HEK293 (cell line): ENCODE results near the gene HADHB.

Experiments used
- CTCF ChIA-PET: fragments of 350-600 bp; formaldehyde crosslinking; extraction: SDS; loops from one replicate; lab custom pipeline; 2021; ENCODE audit warnings: antibody characterized with exemption; lab: Yijun Ruan, JAX
- POLR2A ChIA-PET: fragments of 300-600 bp; formaldehyde crosslinking; extraction: SDS; loops from one replicate; lab custom pipeline; 2020; ENCODE audit warnings: antibody characterized with exemption, inconsistent platforms; lab: Yijun Ruan, JAX
- H3K27ac ChIP-seq: fragments of 200-500 bp; sonication (Bioruptor generic); 2 replicates; pipeline ENCODE4 v1.5.1; 2014; ENCODE audit warnings: low read depth, low read length, control low read depth, inconsistent platforms; ENCODE audit errors: extremely low read depth
- H3K36me3 ChIP-seq, 2 experiments: fragments of 200-500 bp in 1 of 2; sonication (Bioruptor generic) in 1 of 2; 1 replicate in 1 of 2; 2 replicates in 1 of 2; pipeline ENCODE4 v1.5.1; 2014 to 2017; ENCODE audit warnings: inconsistent platforms in 2 of 2, low read length in 2 of 2; ENCODE audit not compliant: control insufficient read depth in 2 of 2, insufficient read depth in 1 of 2
- H3K4me1 ChIP-seq: fragments of 200-500 bp; sonication (Bioruptor generic); 2 replicates; pipeline ENCODE4 v1.5.1; 2014; ENCODE audit warnings: mild to moderate bottlenecking, low read length, inconsistent platforms; ENCODE audit not compliant: control insufficient read depth, insufficient read depth
- H3K4me3 ChIP-seq: 2 replicates; pipeline ENCODE4 v1.5.1; 2011; ENCODE audit warnings: low read depth, mild to moderate bottlenecking, control low read depth, low read length, moderate library complexity
- H3K9me3 ChIP-seq: fragments of 200-500 bp; sonication (Bioruptor generic); 2 replicates; pipeline ENCODE4 v1.5.1; 2014; ENCODE audit warnings: low read depth, low read length, inconsistent platforms; ENCODE audit not compliant: control insufficient read depth, insufficient read depth
- ATF2 ChIP-seq: fragments of 450-650 bp; formaldehyde crosslinking; IDR thresholded peaks from 2 replicates; pipeline ENCODE4 v1.5.1; 2016; ENCODE audit warnings: missing biosample characterization, missing genetic modification characterization, low read depth
- GLI2 ChIP-seq: fragments of 450-650 bp; formaldehyde crosslinking; IDR thresholded peaks from 2 replicates; pipeline ENCODE4; 2017; ENCODE audit warnings: missing biosample characterization, missing genetic modification characterization, low read depth, borderline replicate concordance
- HIC1 ChIP-seq: fragments of 450-650 bp; formaldehyde crosslinking; IDR thresholded peaks from 2 replicates; pipeline ENCODE4 v1.5.1; 2016; ENCODE audit warnings: missing biosample characterization, missing genetic modification characterization
- KLF17 ChIP-seq: fragments of 450-650 bp; formaldehyde crosslinking; IDR thresholded peaks from 2 replicates; pipeline ENCODE4 v1.5.1; 2016; ENCODE audit warnings: missing biosample characterization, missing genetic modification characterization
- RBAK ChIP-seq: fragments of 450-650 bp; formaldehyde crosslinking; IDR thresholded peaks from 2 replicates; pipeline ENCODE4 v1.5.1; 2016; ENCODE audit warnings: missing biosample characterization, missing genetic modification characterization
- SP2 ChIP-seq: fragments of 450-650 bp; formaldehyde crosslinking; IDR thresholded peaks from 2 replicates; pipeline ENCODE4 v1.5.1; 2016; ENCODE audit warnings: missing biosample characterization, missing genetic modification characterization
- ZBTB11 ChIP-seq: fragments of 450-650 bp; formaldehyde crosslinking; conservative IDR thresholded peaks from 2 replicates; pipeline ENCODE4 v1.5.1; 2016; ENCODE audit warnings: low read depth, missing biosample characterization, missing genetic modification characterization
- ZEB2 ChIP-seq: fragments of 450-650 bp; formaldehyde crosslinking; IDR thresholded peaks from 2 replicates; pipeline ENCODE4 v1.5.1; 2016; ENCODE audit warnings: missing biosample characterization, missing genetic modification characterization
- ZFP69B ChIP-seq: fragments of 450-650 bp; formaldehyde crosslinking; IDR thresholded peaks from 2 replicates; pipeline ENCODE4 v1.5.1; 2016; ENCODE audit warnings: missing biosample characterization, missing genetic modification characterization
- ZIC2 ChIP-seq: fragments of 450-650 bp; formaldehyde crosslinking; IDR thresholded peaks from 2 replicates; pipeline ENCODE4 v1.5.1; 2016; ENCODE audit warnings: missing biosample characterization, missing genetic modification characterization
- ZNF10 ChIP-seq: fragments of 450-650 bp; formaldehyde crosslinking; IDR thresholded peaks from 2 replicates; pipeline ENCODE4 v1.5.1; 2017; ENCODE audit warnings: missing biosample characterization, missing genetic modification characterization
- ZNF148 ChIP-seq: fragments of 450-650 bp; formaldehyde crosslinking; IDR thresholded peaks from 2 replicates; pipeline ENCODE4 v1.5.0; 2017; ENCODE audit warnings: missing biosample characterization, missing genetic modification characterization, borderline replicate concordance
- ZNF211 ChIP-seq: fragments of 450-650 bp; formaldehyde crosslinking; IDR thresholded peaks from 2 replicates; pipeline ENCODE4 v1.5.1; 2016; ENCODE audit warnings: low read depth, missing biosample characterization, missing genetic modification characterization
- ZNF335 ChIP-seq: fragments of 450-650 bp; formaldehyde crosslinking; conservative IDR thresholded peaks from 2 replicates; pipeline ENCODE4 v1.5.1; 2016; ENCODE audit warnings: missing biosample characterization, missing genetic modification characterization
- ZNF354C ChIP-seq: fragments of 450-650 bp; formaldehyde crosslinking; IDR thresholded peaks from 2 replicates; pipeline ENCODE4 v1.5.1; 2016; ENCODE audit warnings: missing biosample characterization, missing genetic modification characterization, low read depth, borderline replicate concordance
- ZNF362 ChIP-seq: fragments of 450-650 bp; formaldehyde crosslinking; IDR thresholded peaks from 2 replicates; pipeline ENCODE4 v1.5.1; 2016; ENCODE audit warnings: missing biosample characterization, missing genetic modification characterization
- ZNF521 ChIP-seq: fragments of 450-650 bp; formaldehyde crosslinking; IDR thresholded peaks from 2 replicates; pipeline ENCODE4 v1.5.1; 2017; ENCODE audit warnings: missing biosample characterization, mild to moderate bottlenecking, missing genetic modification characterization
- ZNF530 ChIP-seq: fragments of 450-650 bp; formaldehyde crosslinking; IDR thresholded peaks from 2 replicates; pipeline ENCODE4 v1.5.1; 2016; ENCODE audit warnings: low read depth, missing biosample characterization, missing genetic modification characterization
- ZNF580 ChIP-seq: fragments of 450-650 bp; formaldehyde crosslinking; IDR thresholded peaks from 2 replicates; pipeline ENCODE4 v1.5.1; 2016; ENCODE audit warnings: missing biosample characterization, missing genetic modification characterization
- ZNF621 ChIP-seq: fragments of 450-650 bp; formaldehyde crosslinking; IDR thresholded peaks from 2 replicates; pipeline ENCODE4 v1.5.1; 2017; ENCODE audit warnings: missing biosample characterization, missing genetic modification characterization
- ZNF660 ChIP-seq: fragments of 450-650 bp; IDR thresholded peaks from 2 replicates; pipeline ENCODE4 v1.5.1; 2018; ENCODE audit warnings: missing biosample characterization, mild to moderate bottlenecking, missing genetic modification characterization
- ZNF830 ChIP-seq: fragments of 450-650 bp; IDR thresholded peaks from 2 replicates; pipeline ENCODE4 v1.5.0; 2018; ENCODE audit warnings: missing biosample characterization, missing genetic modification characterization, low read depth, mild to moderate bottlenecking, moderate library complexity
- ZSCAN30 ChIP-seq: fragments of 450-650 bp; IDR thresholded peaks from 2 replicates; pipeline ENCODE4 v1.5.1; 2018; ENCODE audit warnings: missing biosample characterization, mild to moderate bottlenecking, missing genetic modification characterization, moderate library complexity

HADHB gene

GRCh38 chr2:26244309-26245230 is at the start of gene HADHB, which contains the start of gene HADHA:
Gene HADHB, plus strand, starts transcription at chr2:26244939. Its CDS starts 9,316 bp downstream, at chr2:26254255.
Gene HADHA, minus strand, starts transcription at chr2:26244632. Its CDS starts 36 bp downstream, at chr2:26244596.
- Histone ChIP-seq H3K36me3 (no peaks in the 10 kb centered on the region), H3K4me1 (peaks cover 2% of the 10 kb centered on the region; the same call in 1 of the 2 replicates), H3K4me3 (peak within 1 kb of the TSS; percentile 91), H3K9me3 (no peaks in the 10 kb centered on the region), H3K27ac (peak within 1 kb of the TSS; percentile 97)
- POLR2A ChIA-PET = interaction anchor here (0.6 to 3.6 kb wide), 11 partner anchors 9 to 286 kb away, joined by 3 to 20 read pairs (median 4); partner anchors contain the start of genes ADGRF3, RAB10 and SELENOI
- CTCF ChIA-PET = interaction anchor here (0.6 to 1.5 kb wide), 6 partner anchors 31 to 294 kb away, joined by 3 to 4 read pairs (median 3); no protein-coding TSS in a partner anchor
- TF ChIP-seq ZNF362 (tag by site-specific recombination) = no peak
- TF ChIP-seq ZNF621 (tag by site-specific recombination) = no peak
- peak; percentile 53; the same call in 1 of the 2 replicates for TF ChIP-seq KLF17 (tag by site-specific recombination)
- peak; percentile 69 for TF ChIP-seq SP2 (tag by site-specific recombination)
- TF ChIP-seq ZNF211 = no peak
- peak; percentile 61 for TF ChIP-seq ZIC2 (tag by site-specific recombination)
- TF ChIP-seq ATF2 (tag by site-specific recombination) = no peak
- TF ChIP-seq HIC1 (tag by site-specific recombination) = no peak
- TF ChIP-seq ZNF354C = no peak
- no peak for TF ChIP-seq ZFP69B
- no peak for TF ChIP-seq GLI2 (tag by site-specific recombination)
- TF ChIP-seq ZNF521 (tag by site-specific recombination) = no peak
- no peak for TF ChIP-seq ZNF830 (tag by site-specific recombination)
- no peak for TF ChIP-seq ZNF148 (tag by site-specific recombination)
- TF ChIP-seq ZSCAN30 (tag by site-specific recombination) = 0 out of 2 replicates have a peak, but pooled peaks have one; percentile 66
- TF ChIP-seq ZEB2 (tag by site-specific recombination) = peak; percentile 50
- peak; percentile 67; the same call in 1 of the 2 replicates for TF ChIP-seq ZNF660
- TF ChIP-seq ZNF530 (tag by site-specific recombination) = no peak
- no peak for TF ChIP-seq ZNF10
- TF ChIP-seq RBAK (tag by site-specific recombination) = no peak
- TF ChIP-seq ZNF335 = peak; percentile 100
- 0 out of 2 replicates have a peak, but pooled peaks have one; percentile 24 for TF ChIP-seq ZNF580
- TF ChIP-seq ZBTB11 (tag by site-specific recombination) = peak; percentile 33; the same call in 1 of the 2 replicates
